Measurements from ENCODE around the gene RCAN2.
"Not testable (repeated sequence)": the region's sequence is repeated elsewhere in the genome, so short reads cannot be mapped to it uniquely, and the experiment has no call there.

RCAN2 gene

DNA sequence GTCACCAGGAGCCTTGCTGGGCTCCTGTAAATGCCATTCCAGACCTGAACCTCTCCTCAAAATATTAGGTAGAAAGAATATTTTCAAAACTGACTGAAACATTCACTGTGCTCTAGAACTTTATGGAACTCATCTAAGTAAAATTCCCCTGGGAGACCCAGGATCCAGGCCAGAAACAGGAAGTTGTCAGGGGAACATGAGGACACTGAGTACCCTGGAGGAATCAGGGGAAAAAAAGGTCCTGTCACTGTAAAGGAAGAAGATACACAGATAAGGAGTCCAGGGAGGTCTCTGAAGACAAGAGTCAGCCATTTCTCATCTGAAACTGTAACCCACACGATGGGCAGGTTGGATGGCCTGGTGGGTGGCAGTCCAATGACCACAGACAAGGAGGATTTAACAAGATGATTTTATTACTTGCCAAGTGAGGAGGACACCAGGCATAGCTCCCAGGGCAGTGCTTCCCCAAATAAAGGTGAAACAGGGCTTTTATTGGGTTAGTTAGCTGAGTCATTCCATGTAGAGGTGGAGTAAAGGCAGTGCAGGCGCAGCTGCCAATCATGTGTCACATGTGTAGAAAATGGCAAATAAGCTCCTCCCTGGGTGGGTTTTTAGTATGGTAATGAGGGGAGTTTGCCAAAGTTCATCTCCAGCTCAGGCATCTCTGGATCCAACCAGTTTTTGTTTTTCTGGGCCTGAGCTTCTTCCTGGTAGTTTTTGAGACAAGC, 138.5 kb downstream of the RCAN2 start:
- TF ChIP-seq, protein P1, sequence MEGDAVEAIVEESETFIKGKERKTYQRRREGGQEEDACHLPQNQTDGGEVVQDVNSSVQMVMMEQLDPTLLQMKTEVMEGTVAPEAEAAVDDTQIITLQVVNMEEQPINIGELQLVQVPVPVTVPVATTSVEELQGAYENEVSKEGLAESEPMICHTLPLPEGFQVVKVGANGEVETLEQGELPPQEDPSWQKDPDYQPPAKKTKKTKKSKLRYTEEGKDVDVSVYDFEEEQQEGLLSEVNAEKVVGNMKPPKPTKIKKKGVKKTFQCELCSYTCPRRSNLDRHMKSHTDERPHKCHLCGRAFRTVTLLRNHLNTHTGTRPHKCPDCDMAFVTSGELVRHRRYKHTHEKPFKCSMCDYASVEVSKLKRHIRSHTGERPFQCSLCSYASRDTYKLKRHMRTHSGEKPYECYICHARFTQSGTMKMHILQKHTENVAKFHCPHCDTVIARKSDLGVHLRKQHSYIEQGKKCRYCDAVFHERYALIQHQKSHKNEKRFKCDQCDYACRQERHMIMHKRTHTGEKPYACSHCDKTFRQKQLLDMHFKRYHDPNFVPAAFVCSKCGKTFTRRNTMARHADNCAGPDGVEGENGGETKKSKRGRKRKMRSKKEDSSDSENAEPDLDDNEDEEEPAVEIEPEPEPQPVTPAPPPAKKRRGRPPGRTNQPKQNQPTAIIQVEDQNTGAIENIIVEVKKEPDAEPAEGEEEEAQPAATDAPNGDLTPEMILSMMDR (conservative IDR thresholded peaks at IDR 0.05) = no peak
- TF ChIP-seq ZFX (IDR thresholded peaks at IDR 0.05) = no peak
- H3K27ac ChIP-seq = peak overlapping the region; percentile 62

DNA sequence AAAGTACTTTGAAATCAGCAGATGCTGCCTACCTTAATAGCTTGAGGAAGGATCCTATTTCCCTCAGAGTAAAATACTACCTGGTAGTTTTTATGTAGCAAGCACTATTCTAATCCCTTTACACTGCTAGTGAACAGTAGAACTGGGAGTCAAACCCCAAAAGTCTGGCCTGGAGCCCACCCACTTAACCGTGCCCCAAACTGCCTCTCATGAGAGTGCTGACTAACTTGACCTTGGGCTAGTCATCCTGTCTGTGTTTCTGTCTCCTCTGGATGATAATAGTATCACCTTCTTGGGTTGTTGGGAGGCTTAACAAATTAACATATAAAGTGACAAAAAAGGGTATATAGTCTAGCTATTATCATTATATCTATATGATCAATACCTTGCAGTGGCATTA, 140.5 kb downstream of the RCAN2 start:
- H3K27ac ChIP-seq = no peak overlapping the region
- TF ChIP-seq, protein P1 (conservative IDR thresholded peaks at IDR 0.05) = no peak
- TF ChIP-seq ZFX (IDR thresholded peaks at IDR 0.05) = no peak

DNA sequence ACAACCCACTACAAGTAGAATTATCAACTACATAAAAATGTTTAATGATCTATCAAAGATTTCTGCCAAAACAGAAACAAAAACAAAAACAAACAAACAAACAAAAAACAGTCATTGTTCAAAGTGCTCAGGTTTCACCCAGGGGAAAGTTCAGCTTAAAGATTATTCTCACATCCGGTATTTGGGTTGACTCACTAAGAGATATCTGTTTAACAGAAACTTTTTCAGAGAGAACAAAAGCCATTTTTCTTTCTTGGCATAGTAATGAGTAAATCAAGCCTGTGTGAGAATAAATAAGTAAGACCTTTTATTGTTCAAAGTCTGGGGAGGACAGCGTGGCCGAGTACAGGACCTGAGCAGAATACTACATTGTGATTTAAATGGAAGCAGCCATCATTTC, 143.6 kb downstream of the RCAN2 start:
- TF ChIP-seq, protein P1 (conservative IDR thresholded peaks at IDR 0.05) = no peak
- TF ChIP-seq ZFX (IDR thresholded peaks at IDR 0.05) = no peak
- no peak overlapping the region for H3K27ac ChIP-seq

DNA sequence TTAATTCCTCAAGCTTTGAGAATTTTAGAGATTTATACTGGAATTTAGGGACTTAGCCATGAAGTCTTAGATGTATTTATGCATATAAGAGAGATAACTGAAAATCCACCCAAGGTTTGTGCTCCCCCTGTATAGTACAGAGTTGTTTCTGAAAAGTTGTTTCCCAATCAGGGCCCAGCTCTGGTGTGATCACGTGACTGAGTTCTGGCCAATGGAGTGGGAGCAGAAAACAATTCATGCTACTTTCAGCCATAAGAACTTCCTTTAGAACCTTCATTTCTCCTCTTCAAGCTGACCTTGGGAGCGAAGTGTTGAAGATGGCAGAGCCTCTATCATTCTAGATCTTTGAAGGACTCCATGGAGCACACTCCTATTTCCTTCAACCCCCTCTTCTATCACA, 151.0 kb downstream of the RCAN2 start:
- no peak for TF ChIP-seq ZFX (IDR thresholded peaks at IDR 0.05)
- TF ChIP-seq, protein P1 (conservative IDR thresholded peaks at IDR 0.05) = no peak

DNA sequence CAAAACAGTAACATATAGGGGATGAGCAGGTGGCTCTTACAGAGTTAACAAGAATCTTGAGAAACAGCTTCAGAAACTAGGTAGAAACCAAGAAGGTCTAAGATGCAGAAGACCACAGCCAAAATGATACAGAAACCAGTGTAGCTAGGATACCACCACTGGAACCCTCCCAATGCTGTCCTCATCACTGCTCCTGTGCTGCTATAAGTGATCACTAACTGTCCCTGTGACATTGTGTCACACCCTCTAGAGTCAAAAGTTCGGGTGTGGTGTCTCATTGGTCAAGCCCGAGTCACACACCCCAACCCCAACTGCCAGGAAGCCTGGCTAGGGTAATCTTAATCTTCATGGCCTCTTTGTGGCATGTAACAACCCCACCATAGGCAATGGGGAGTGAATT, 153.1 kb downstream of the RCAN2 start:
- no peak overlapping the region for H3K27ac ChIP-seq
- no peak for TF ChIP-seq ZFX (IDR thresholded peaks at IDR 0.05)
- TF ChIP-seq, protein P1 (conservative IDR thresholded peaks at IDR 0.05) = no peak

More for the DNA sequence above, 151.0 kb downstream of the RCAN2 start:
- H3K27ac ChIP-seq = no peak overlapping the region

DNA sequence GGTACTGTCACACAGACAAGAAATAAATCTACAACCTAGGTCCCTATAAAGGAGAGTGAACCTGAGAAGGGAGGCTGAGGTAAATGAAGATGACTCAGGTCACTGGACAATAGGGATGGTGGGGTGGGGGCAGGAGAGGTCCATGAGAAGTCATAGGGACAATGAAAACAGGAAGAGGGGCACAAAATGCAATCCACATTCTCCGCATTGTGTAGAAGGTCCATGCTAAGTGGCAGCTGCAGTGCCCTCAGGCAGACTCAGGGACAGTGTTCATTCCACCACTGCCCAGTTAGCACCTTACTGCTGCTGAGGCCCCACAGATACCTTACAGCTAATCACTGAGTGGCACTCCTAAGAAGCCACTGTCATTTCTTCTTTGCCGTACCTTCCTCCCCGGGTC, 156.8 kb downstream of the RCAN2 start:
- H3K27ac ChIP-seq = no peak overlapping the region
- no peak for TF ChIP-seq ZFX (IDR thresholded peaks at IDR 0.05)
- TF ChIP-seq, protein P1 (conservative IDR thresholded peaks at IDR 0.05) = no peak

DNA sequence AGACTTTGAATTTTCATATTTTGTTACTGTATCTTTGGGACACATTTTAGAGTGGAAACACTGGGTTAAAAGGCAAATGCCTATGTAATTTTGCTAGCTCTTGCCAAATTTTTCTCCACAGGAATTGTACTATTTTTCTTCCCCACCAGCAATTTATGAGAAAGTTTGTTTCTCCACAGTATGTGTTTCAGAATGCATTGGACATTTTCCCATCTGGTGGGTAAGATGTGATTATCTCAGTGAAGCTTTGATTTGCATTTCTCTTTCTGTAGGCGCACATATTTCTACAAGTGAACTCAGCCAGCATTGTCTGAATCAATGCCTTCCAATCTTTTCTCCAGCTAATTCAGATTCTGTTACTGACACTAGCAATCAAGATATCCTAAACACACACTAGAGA, 157.8 kb downstream of the RCAN2 start:
- H3K27ac ChIP-seq = no peak overlapping the region
- TF ChIP-seq ZFX (IDR thresholded peaks at IDR 0.05) = no peak
- TF ChIP-seq, protein P1 (conservative IDR thresholded peaks at IDR 0.05) = no peak

DNA sequence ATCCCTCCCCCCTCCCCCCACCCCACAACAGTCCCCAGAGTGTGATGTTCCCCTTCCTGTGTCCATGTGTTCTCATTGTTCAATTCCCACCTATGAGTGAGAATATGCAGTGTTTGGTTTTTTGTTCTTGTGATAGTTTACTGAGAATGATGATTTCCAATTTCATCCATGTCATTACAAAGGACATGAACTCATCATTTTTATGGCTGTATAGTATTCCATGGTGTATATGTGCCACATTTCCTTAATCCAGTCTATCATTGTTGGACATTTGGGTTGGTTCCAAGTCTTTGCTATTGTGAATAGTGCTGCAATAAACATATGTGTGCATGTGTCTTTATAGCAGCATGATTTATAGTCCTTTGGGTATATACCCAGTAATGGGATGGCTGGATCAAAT, 158.8 kb downstream of the RCAN2 start:
- not testable (repeated sequence) for H3K27ac ChIP-seq
